Measurements from ENCODE around the gene PTDSS2.

GRCh38 chr11:409008-409599 is 41.0 kb upstream of the PTDSS2 start:
- TF ChIP-seq CTCF (IDR thresholded peaks at IDR 0.05) (no peak), EZH2 (IDR thresholded peaks at IDR 0.05; ENCODE audit: borderline replicate concordance, insufficient read depth, low read depth, low read length, poor library complexity, severe bottlenecking) (no peak)

Measured in B cell (primary cell).